A549 (cell line): ENCODE data around the gene PIK3R2. TPM values are rescaled to one million over a fixed set of nuclear protein-coding genes. Genes with fewer than 3 reads are reported as not detected.

Experiments
- ATAC-seq, 2 experiments: fragments of 200-7000 bp in 1 of 2; fragments of >200 bp in 1 of 2; cut with Nextera tagmentation in 1 of 2; cut with Tn5 transposase in 1 of 2; 3 replicates each; pipeline versions ENCODE4 v1.8.0 to v1.9.1; 2018 to 2020; ENCODE audit warnings: mild to moderate bottlenecking in 1 of 2, moderate library complexity in 1 of 2
- CTCF ChIA-PET: fragments of 300-600 bp; sonication (Branson Sonifier 250); formaldehyde crosslinking; extraction: SDS; loops from one replicate; lab custom pipeline; 2021; ENCODE audit warnings: antibody characterized with exemption, inconsistent platforms; lab: Yijun Ruan, JAX
- POLR2A ChIA-PET: fragments of 350-600 bp; formaldehyde crosslinking; extraction: SDS; loops from one replicate; lab custom pipeline; 2021; ENCODE audit warnings: antibody characterized with exemption, inconsistent platforms; lab: Yijun Ruan, JAX
- DNase-seq, 2 experiments: peaks; one replicate each; pipeline versions ENCODE4 v3.0.0 to v3.0.0-alpha.2; 2011 to 2016; ENCODE audit warnings: low read depth in 1 of 2, low spot score in 1 of 2
- FAIRE-seq: peaks from 2 replicates; lab custom pipeline; 2011; peaks lifted over from hg19 to GRCh38; lab: Jason Lieb, UNC
- H3K27ac ChIP-seq, 2 experiments: fragments of >200 bp; sonication (Bioruptor Twin); formaldehyde crosslinking; 3 replicates each; pipeline ENCODE4 v1.5.1; 2016 to 2017
- H3K4me1 ChIP-seq: fragments of >200 bp; sonication (Bioruptor Twin); formaldehyde crosslinking; 3 replicates; pipeline ENCODE4 v1.6.1; 2016
- H3K4me2 ChIP-seq: fragments of >200 bp; sonication (Bioruptor Twin); formaldehyde crosslinking; 3 replicates; pipeline ENCODE4 v1.6.1; 2016
- H3K4me3 ChIP-seq: fragments of >200 bp; sonication (Bioruptor Twin); formaldehyde crosslinking; 3 replicates; pipeline ENCODE4 v1.5.1; 2016
- H3K9me3 ChIP-seq: fragments of >200 bp; sonication (Bioruptor Twin); formaldehyde crosslinking; 3 replicates; pipeline ENCODE4 v1.6.1; 2016
- CBX2 ChIP-seq: fragments of 200-600 bp; sonication (generic); IDR thresholded peaks from 2 replicates; pipeline ENCODE4 v1.6.1; 2016; ENCODE audit warnings: low read depth, mild to moderate bottlenecking, borderline replicate concordance
- CHD2 ChIP-seq: fragments of 150-350 bp; IDR thresholded peaks from 2 replicates; pipeline ENCODE4 v1.6.1; 2014; ENCODE audit warnings: low read length; ENCODE audit not compliant: partially characterized antibody
- EHMT2 ChIP-seq: fragments of 200-600 bp; sonication (generic); IDR thresholded peaks from 2 replicates; pipeline ENCODE4 v1.6.1; 2016; ENCODE audit warnings: antibody characterized with exemption, low read depth, mild to moderate bottlenecking, moderate library complexity
- GATA3 ChIP-seq: IDR thresholded peaks from 2 replicates; pipeline ENCODE4 v1.6.1; 2012; ENCODE audit warnings: borderline replicate concordance
- HDAC2 ChIP-seq: fragments of 200-600 bp; sonication (generic); IDR thresholded peaks from 2 replicates; pipeline ENCODE4 v1.6.1; 2016
- HOXA7 ChIP-seq: fragments of 250-450 bp; sonication (Bioruptor Pico); IDR thresholded peaks from 2 replicates; pipeline ENCODE4 v1.5.0; 2020; ENCODE audit warnings: mild to moderate bottlenecking, moderate library complexity
- HOXB13 ChIP-seq: fragments of 250-450 bp; sonication (Bioruptor Pico); IDR thresholded peaks from 2 replicates; pipeline ENCODE4 v1.5.0; 2020; ENCODE audit warnings: low read depth, mild to moderate bottlenecking, moderate library complexity
- JUN ChIP-seq, 2 experiments: fragments of >200 bp; sonication (Bioruptor Twin); formaldehyde crosslinking; IDR thresholded peaks; 2 replicates in 1 of 2; 3 replicates in 1 of 2; pipeline ENCODE4 v1.6.1; 2016 to 2017
- KDM1A ChIP-seq: fragments of 200-600 bp; sonication (generic); IDR thresholded peaks from 2 replicates; pipeline ENCODE4 v1.6.1; 2016; ENCODE audit warnings: low read depth, mild to moderate bottlenecking
- MAZ ChIP-seq: fragments of 150-350 bp; IDR thresholded peaks from 2 replicates; pipeline ENCODE4 v1.6.1; 2014; ENCODE audit warnings: antibody characterized with exemption, low read depth, low read length, borderline replicate concordance
- MYC ChIP-seq: IDR thresholded peaks from 2 replicates; pipeline ENCODE4 v1.6.1; 2012; ENCODE audit warnings: mild to moderate bottlenecking, inconsistent platforms, low read length, improper control_type of control experiment, borderline replicate concordance
- NPAS2 ChIP-seq: fragments of 250-450 bp; sonication (Bioruptor Pico); IDR thresholded peaks from 2 replicates; pipeline ENCODE4 v1.8.0; 2022; ENCODE audit warnings: mild to moderate bottlenecking, moderate library complexity, borderline replicate concordance
- PBX3 ChIP-seq: IDR thresholded peaks from 2 replicates; pipeline ENCODE4 v1.6.1; 2012
- POLR2AphosphoS2 ChIP-seq: conservative IDR thresholded peaks from 2 replicates; pipeline ENCODE4 v1.6.1; 2012; ENCODE audit warnings: low read length, improper control_type of control experiment, inconsistent platforms
- RARB ChIP-seq: fragments of 250-450 bp; sonication (Bioruptor Pico); IDR thresholded peaks from 2 replicates; pipeline ENCODE4 v1.8.0; 2021; ENCODE audit warnings: mild to moderate bottlenecking, moderate library complexity
- RFX5 ChIP-seq: fragments of 450-650 bp; IDR thresholded peaks from 2 replicates; pipeline ENCODE4 v1.7.1; 2014; ENCODE audit warnings: antibody characterized with exemption, mild to moderate bottlenecking, moderate library complexity
- RNF2 ChIP-seq: fragments of 200-600 bp; sonication (generic); IDR thresholded peaks from 2 replicates; pipeline ENCODE4 v1.6.1; 2016; ENCODE audit warnings: low read depth, mild to moderate bottlenecking, antibody characterized with exemption, moderate library complexity, borderline replicate concordance
- SMC3 ChIP-seq: fragments of >200 bp; sonication (Bioruptor Twin); formaldehyde crosslinking; IDR thresholded peaks from 3 replicates; pipeline ENCODE4 v1.6.1; 2018; ENCODE audit warnings: inconsistent platforms
- TP53 ChIP-seq: fragments of 250-450 bp; sonication (Bioruptor Pico); IDR thresholded peaks from 2 replicates; pipeline ENCODE4 v1.5.0; 2021; ENCODE audit warnings: mild to moderate bottlenecking, moderate library complexity
- ZFP36 ChIP-seq: fragments of 450-650 bp; IDR thresholded peaks from 2 replicates; pipeline ENCODE4 v1.6.1; 2014; ENCODE audit warnings: borderline replicate concordance; ENCODE audit not compliant: partially characterized antibody
- ZSCAN20 ChIP-seq: fragments of 250-450 bp; sonication (Bioruptor Pico); IDR thresholded peaks from 2 replicates; pipeline ENCODE4 v1.8.0; 2022; ENCODE audit warnings: mild to moderate bottlenecking, moderate library complexity
- WGBS: methylation state at CpG from one replicate; pipeline ENCODE4 v1.1.6; 2017; ENCODE audit errors: missing lambda C conversion rate; 5-methylcytosine and 5-hydroxymethylcytosine counted together
- polyA plus RNA-seq, 4 experiments: library from polyadenylated mRNA; depleted of rRNA in 3 of 4; stranded (reverse); fragments of >200 nt; fragmentation: RNase III in 1 of 4; extraction: RNeasy Plus Mini Kit Qiagen cat#74134 plus additional on column Dnase treatment in 1 of 4; gene quantifications; 2 replicates in 3 of 4; 3 replicates in 1 of 4; pipeline ENCODE4 v1.2.3, GENCODE V29; 2011 to 2017
- TF ChIP-seq, protein P1 (sequence below): fragments of >200 bp; sonication (Bioruptor Twin); formaldehyde crosslinking; IDR thresholded peaks from 2 replicates; pipeline ENCODE4 v1.6.1; 2016
- TF ChIP-seq, protein P2 (sequence below): fragments of 450-650 bp; IDR thresholded peaks from 2 replicates; pipeline ENCODE4 v1.6.1; 2014; ENCODE audit warnings: antibody characterized with exemption

The PIK3R2 gene
- polyA plus RNA-seq, 2 of the 4 experiments (the other 2 are of a cell fraction): 6.7 to 8.3 TPM

- CTCF ChIA-PET: interaction anchor here (1.9 kb wide), 1 partner anchor 32 kb away, joined by 8 read pairs; the partner anchor contains the start of gene PIK3R2
- 0 out of 3 replicates have a peak, but pooled peaks cover 8% of the 10 kb centered on the region for H3K4me1 ChIP-seq
- WGBS: 79% methylated on average over 1 of the region's 1 CpG
- TF ChIP-seq RARB (CRISPR knock-in tag): no peak
- no peak for TF ChIP-seq NPAS2 (CRISPR knock-in tag)
- no peak for TF ChIP-seq GATA3
- H3K27ac ChIP-seq: no peak overlapping the region
- no peaks in the 10 kb centered on the region for H3K9me3 ChIP-seq
- POLR2A ChIA-PET: no interaction called here
- no peak for DNase-seq
- no peak overlapping the region for H3K4me3 ChIP-seq
- no peak overlapping the region for H3K4me2 ChIP-seq
- no peak for ATAC-seq
- FAIRE-seq: no peak
Observed at GRCh38 chr19:18120127-18120526, 32.8 kb upstream of the PIK3R2 start.

DNA sequence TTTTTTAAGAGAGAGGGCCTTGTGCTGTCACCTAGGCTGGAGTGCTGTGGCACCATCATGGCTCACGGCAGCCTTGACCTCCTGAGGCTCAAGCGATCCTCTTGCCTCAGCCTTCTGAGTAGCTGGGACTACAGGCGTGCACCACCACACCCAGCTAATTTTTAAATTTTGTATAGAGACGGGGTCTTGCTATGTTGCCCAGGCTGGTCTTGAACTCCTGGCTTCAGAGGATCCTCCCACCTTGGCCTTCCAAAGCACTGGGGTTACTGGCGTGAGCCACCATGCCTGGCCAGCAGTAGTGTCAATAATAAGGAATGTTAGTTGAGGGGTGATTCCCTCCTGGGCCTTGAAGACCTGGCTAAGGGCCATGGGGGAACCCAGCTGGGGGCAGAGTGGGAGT is 31.8 kb upstream of the PIK3R2 start:
- no peak for DNase-seq
- H3K27ac ChIP-seq: no peak overlapping the region
- POLR2A ChIA-PET: no interaction called here
- no peaks in the 10 kb centered on the region for H3K9me3 ChIP-seq
- TF ChIP-seq MYC: no peak
- TF ChIP-seq HDAC2: no peak
- no peak for TF ChIP-seq CBX2
- no peak for TF ChIP-seq EHMT2
- TF ChIP-seq TP53 (CRISPR knock-in tag): no peak
- no peak for TF ChIP-seq CHD2
- TF ChIP-seq, protein P1, sequence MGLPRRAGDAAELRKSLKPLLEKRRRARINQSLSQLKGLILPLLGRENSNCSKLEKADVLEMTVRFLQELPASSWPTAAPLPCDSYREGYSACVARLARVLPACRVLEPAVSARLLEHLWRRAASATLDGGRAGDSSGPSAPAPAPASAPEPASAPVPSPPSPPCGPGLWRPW: no peak
- TF ChIP-seq POLR2AphosphoS2: no peak
- no peak for TF ChIP-seq HOXA7 (CRISPR knock-in tag)
- no peak for TF ChIP-seq RNF2
- no peak for TF ChIP-seq HOXB13 (CRISPR knock-in tag)
- no peak for TF ChIP-seq RFX5
- no peak for TF ChIP-seq ZFP36
- TF ChIP-seq ZSCAN20: no peak
- no peak for TF ChIP-seq KDM1A
- TF ChIP-seq JUN (IDR thresholded peaks at IDR 0.05): no peak
- no peak for TF ChIP-seq SMC3
- TF ChIP-seq PBX3: no peak
- no peak for TF ChIP-seq MAZ
- TF ChIP-seq, protein P2, sequence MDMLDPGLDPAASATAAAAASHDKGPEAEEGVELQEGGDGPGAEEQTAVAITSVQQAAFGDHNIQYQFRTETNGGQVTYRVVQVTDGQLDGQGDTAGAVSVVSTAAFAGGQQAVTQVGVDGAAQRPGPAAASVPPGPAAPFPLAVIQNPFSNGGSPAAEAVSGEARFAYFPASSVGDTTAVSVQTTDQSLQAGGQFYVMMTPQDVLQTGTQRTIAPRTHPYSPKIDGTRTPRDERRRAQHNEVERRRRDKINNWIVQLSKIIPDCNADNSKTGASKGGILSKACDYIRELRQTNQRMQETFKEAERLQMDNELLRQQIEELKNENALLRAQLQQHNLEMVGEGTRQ: no peak
- TF ChIP-seq, all 56 proteins: peak for 0
- Histone ChIP-seq H3K4me2 (no peak overlapping the region), H3K4me3 (no peak overlapping the region), H3K4me1 (0 out of 3 replicates have a peak, but pooled peaks cover 8% of the 10 kb centered on the region)
- CTCF ChIA-PET: interaction anchor here (1.9 kb wide), 1 partner anchor 31 kb away, joined by 8 read pairs; the partner anchor contains the start of gene PIK3R2
- no peak for ATAC-seq
- 91% methylated on average over 4 of the region's 5 CpGs for WGBS
- FAIRE-seq: no peak

DNA sequence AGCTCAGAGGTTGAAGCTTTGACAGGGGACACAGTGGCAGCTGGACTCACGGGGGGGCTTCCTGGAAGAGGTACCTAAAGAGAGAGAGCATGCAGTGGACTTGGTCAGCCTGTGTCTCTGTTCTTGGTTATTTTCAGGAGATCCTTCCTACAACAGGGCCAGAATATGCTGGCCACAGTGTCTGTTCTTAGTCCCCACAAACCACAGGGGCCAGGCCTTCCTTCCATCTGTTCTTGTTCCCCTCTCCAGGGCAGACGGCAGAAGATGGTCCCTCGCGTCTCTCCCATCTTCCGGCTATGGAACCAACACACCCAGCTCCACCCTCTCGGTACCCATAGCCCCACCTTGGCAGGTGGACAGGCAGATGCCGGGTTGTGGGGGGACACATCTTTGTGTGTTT is 30.5 kb upstream of the PIK3R2 start:
- FAIRE-seq: no peak
- no peaks in the 10 kb centered on the region for H3K9me3 ChIP-seq
- no peak for DNase-seq
- WGBS: 90% methylated on average over 6 of the region's 7 CpGs
- H3K27ac ChIP-seq: no peak overlapping the region
- ATAC-seq: no peak
- TF ChIP-seq RFX5: no peak
- CTCF ChIA-PET: interaction anchor here (1.3 to 1.8 kb wide), 3 partner anchors 9 to 46 kb away, joined by 3 to 7 read pairs (median 3); no protein-coding TSS in a partner anchor
- 0 out of 3 replicates have a peak, but pooled peaks cover 5% of the 10 kb centered on the region for H3K4me1 ChIP-seq
- H3K4me2 ChIP-seq: no peak overlapping the region
- H3K4me3 ChIP-seq: no peak overlapping the region
- POLR2A ChIA-PET: no interaction called here
